Daoy (cell line): Measurements from ENCODE around the gene RILPL2. TPM values are rescaled to one million over a fixed set of nuclear protein-coding genes. Genes with fewer than 3 reads are reported as not detected.
"Not testable (repeated sequence)": the region's sequence is repeated elsewhere in the genome, so short reads cannot be mapped to it uniquely, and the experiment has no call there.

ENCODE experiments used
- DNase-seq: peaks from one replicate; pipeline ENCODE4 v3.0.0-alpha.2; 2015; ENCODE audit warnings: low read depth
- total RNA-seq: library from RNA; depleted of rRNA; stranded (reverse); fragments of >200 nt; shearing (Covaris generic); gene quantifications from 2 replicates; pipeline ENCODE4 v1.2.3, GENCODE V29; 2014; rRNA removed

The RILPL2 gene
- total RNA-seq, 1 experiment from 2014 or later = 2.3 TPM

- DNase-seq = peak; percentile 45
Observed at GRCh38 chr12:123384318-123384993, 52.0 kb downstream of the RILPL2 start.

- DNase-seq = no peak
Observed at GRCh38 chr12:123382684-123383083, 53.8 kb downstream of the RILPL2 start.

- no peak for DNase-seq
Observed at GRCh38 chr12:123379391-123379790, 57.1 kb downstream of the RILPL2 start.

GRCh38 chr12:123372415-123372814 lies 64.1 kb downstream of the RILPL2 start:
- DNase-seq = not testable (repeated sequence)

- DNase-seq = not testable (repeated sequence)
Observed at GRCh38 chr12:123371667-123372368, 64.7 kb downstream of the RILPL2 start.

- DNase-seq = no peak
Observed at GRCh38 chr12:123369229-123369628, 67.3 kb downstream of the RILPL2 start.

- DNase-seq = not testable (repeated sequence)
Observed at GRCh38 chr12:123368431-123368830, 68.1 kb downstream of the RILPL2 start.

- no peak for DNase-seq
Observed at GRCh38 chr12:123367511-123367910, 69.0 kb downstream of the RILPL2 start.

Other genes starting within 250 kb of the RILPL2 start
- 54.3 and 86.7 TPM in 2 replicates for gene MPHOSPH9, start 203.5 kb downstream of the RILPL2 start, total RNA-seq
- gene MTRFR, start 203.2 kb downstream of the RILPL2 start, total RNA-seq = 10.4 and 14.2 TPM in 2 replicates
- gene CDK2AP1, start 164.8 kb downstream of the RILPL2 start, total RNA-seq = 78.0 and 102 TPM in 2 replicates
- gene SBNO1, start 71.8 kb downstream of the RILPL2 start, total RNA-seq = 27.0 and 29.7 TPM in 2 replicates
- gene KMT5A, start 52.6 kb downstream of the RILPL2 start, total RNA-seq = 32.3 and 35.6 TPM in 2 replicates
- gene SNRNP35, start 21.5 kb upstream of the RILPL2 start, total RNA-seq = 6.4 and 21.5 TPM in 2 replicates
- 6.2 and 8.1 TPM in 2 replicates for gene RILPL1, start 97.0 kb upstream of the RILPL2 start, total RNA-seq
- gene TMED2, start 147.9 kb upstream of the RILPL2 start, total RNA-seq = 308 and 311 TPM in 2 replicates
- 42.5 and 45.4 TPM in 2 replicates for gene DDX55, start 165.4 kb upstream of the RILPL2 start, total RNA-seq
- 160 and 315 TPM in 2 replicates for gene EIF2B1, start 197.0 kb upstream of the RILPL2 start, total RNA-seq
- 59.7 and 83.3 TPM in 2 replicates for gene GTF2H3, start 197.1 kb upstream of the RILPL2 start, total RNA-seq
- gene TCTN2, start 234.4 kb upstream of the RILPL2 start, total RNA-seq = 8.2 TPM in 2 replicates